IPS-NIHi11 (cell line): Measurements from ENCODE around the gene RUVBL1.
"Not testable (repeated sequence)": the region's sequence is repeated elsewhere in the genome, so short reads cannot be mapped to it uniquely, and the experiment has no call there.

Experiments used
- DNase-seq: peaks from one replicate; pipeline ENCODE4 v3.0.0; 2012; ENCODE audit warnings: mixed read lengths, low spot score

Gene RUVBL1

DNA sequence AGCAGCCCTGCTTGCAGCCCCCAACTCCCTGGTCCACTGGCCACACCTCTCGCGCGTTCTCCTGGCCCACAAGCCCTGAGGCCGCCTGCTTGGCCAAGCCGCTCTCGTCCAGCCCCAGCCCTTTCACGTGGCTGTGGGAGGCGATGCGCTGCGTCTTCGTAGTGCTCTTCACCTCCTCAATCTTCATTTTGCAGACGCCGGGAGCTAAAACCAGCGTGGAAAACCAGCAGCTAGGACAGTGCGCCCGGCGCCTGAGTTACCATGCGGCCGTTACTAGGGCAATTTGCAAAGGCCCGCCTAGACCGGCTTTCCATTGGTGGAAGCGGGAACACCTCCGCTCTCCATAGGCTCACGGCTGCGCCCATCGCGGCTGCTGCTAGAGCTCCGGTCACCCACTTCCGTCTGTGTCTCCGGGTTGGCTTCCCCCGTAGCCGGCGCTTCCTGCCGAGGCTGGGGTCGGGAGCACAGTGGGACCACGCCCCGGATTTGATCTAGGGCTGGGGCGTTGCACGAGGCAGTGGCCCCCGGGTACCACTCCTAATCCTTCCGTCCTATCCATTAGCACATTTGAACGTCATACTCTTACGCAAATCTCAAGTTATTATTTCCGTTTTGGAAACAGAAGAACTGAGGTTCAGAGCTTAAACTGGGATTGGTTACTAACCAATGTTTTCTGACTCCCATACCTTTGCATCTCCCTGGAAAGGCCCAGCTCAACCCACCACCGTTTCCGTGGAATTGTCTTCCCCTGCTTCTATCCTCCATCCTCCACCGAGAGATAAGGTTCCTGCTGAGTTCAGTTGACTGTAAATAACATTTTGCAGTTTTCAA, at the start of gene RUVBL1:
Gene RUVBL1 (minus strand): TSS at position 275 of the 831 bp plus-strand sequence. CDS start 88 bp downstream, at position 187.
- peak; percentile 99 for DNase-seq

DNA sequence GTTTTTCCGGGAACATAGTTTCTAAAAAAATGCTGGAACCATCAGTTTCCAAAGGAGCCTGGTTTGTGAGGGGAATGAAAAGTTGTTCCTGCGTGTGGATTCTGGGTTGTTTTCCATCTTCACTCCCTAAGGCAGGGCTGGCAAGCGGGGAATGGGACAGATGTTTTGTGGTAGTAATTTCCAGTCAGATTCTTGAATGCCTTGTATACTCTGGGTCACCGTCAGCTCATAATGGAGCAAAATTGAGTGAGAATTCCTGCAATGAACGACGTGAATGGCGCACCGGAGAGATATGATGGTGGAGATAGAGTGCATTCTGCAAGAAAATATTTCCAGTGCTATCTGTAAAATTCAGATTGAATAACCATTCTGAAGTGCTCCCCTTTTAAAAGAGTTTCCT, 49.6 kb upstream of the RUVBL1 start:
- DNase-seq, result no peak

DNA sequence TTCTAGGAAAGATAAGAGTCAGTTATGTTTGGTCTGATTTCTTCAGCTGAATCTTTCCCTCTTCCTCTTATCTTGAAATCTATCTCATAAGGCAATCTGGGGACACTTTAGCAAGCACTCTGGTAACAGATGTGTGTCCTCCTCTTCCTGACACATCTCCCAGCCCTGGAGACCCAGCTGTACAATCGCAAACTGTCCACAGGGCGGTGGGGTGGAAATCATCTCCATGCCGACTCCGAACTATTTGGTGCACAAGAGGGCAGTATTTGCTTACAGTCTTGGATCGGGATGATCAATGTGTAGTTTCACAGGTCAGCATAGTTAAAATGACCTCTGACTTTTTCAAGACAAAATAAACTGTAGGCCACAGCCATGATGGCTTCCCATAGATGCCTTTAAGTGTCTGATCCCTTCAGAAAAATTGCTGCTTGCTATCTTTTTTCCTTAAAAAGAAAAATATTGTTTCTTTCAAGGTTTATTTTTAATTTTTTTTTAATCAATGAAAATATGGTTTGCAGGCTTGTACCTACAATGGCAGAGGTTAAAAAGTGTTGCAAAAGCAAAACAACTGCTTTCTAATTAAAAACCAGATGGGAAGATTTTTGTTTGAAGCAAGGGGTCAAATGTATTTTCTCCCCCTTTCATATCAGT, 47.4 kb upstream of the RUVBL1 start:
- DNase-seq, result peak; percentile 52

DNA sequence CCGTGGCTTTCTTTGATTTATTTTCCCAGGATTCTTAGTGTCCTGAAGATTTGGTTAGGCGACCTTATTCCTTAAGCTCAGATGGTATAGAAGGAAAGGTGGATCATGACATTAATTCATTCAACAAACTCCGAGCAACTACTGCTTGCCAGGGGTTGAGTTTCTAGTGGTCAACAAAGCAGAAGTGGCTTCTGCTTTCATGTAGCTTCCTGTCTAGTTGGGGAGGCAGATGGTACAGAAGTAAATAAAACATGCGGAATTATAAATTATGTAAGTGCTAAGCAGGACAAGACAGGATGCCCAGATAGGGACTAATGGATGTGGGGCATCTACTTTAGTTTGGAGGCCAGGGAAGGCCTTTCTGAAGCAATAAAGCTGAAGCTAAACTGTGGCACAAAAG, 45.2 kb upstream of the RUVBL1 start:
- DNase-seq, result no peak

- DNase-seq, result no peak
Measured at GRCh38 chr3:128167973-128168674, 44.5 kb upstream of the RUVBL1 start.

GRCh38 chr3:128167646-128167972, 44.0 kb upstream of the RUVBL1 start:
- DNase-seq, result no peak

DNA sequence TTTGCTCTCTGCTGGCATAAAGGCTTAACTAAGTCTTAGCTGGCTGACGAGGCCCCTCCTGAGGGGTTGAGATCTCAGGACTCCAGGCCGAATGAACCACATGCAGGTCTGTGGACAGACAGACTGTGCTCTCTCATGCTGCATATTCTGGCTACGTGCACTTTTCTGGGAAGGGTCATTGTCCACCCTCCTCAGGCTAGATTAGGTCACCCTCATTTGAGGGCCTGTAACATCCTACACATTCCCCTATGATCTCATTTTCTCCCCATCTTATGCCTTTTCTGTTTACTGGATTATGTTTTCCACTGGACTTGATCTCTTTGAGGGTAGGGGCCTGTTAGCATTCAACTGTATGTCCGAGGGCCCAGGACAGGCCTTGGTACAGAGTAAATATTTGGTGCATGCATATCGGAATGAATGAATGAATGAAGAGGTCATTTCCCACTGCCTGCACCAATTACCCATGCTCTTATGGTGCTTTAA, 43.4 kb upstream of the RUVBL1 start:
- DNase-seq, result no peak

GRCh38 chr3:128163432-128163831, 39.8 kb upstream of the RUVBL1 start:
- DNase-seq, result no peak

GRCh38 chr3:128160661-128161060, 37.0 kb upstream of the RUVBL1 start:
- DNase-seq, result no peak

DNA sequence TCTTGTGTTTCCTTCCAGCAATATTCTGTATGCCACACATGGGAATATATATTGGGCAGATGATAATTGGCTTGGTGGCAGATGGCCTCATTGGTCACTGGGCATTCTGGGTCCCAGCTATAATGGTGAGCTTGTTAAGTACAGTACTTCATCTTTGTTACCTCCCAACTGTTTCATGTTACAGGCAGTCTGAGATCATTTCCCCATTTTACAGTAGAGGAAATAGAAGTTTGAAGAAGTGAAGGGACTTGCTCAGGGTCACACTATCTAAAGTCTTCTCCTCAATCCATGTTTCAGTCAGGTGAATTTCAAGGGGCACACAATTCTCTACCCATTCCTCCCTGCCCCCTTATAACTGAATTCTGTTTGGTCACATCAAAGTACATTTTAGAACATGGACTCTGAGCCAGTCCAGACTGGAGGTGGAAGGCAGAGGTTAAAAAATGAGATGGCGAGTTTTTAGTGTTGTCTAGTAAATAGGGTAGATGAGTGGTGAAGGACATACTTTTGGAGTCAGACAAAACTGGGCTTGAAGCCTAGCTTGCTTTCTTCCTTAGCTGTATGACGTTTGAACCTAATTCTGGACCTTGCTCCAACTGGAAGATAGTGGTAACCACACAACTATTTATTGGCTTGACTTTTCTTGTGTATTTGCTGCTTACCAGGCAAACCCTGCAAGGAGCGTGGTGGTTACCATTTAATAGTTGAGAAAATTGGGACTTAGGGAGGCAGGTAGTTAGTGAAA, 32.2 kb upstream of the RUVBL1 start:
- no peak for DNase-seq

DNA sequence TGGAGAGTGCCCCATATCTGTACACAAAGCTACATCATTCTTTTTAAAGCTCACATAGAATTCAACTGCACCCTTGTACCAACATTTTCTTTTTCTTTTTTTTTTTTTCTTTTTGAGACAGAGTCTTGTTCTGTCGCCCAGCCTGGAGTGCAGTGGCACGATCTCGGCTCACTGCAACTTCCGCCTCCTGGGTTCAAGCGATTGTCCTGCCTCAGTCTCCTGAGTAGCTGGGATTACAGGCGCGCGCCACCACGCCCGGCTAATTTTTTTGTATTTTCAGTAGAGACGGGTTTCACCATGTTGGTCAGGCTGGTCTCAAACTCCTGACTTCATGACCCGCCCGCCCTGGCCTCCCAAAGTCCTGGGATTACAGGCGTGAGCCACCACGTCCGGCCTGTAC, 30.7 kb upstream of the RUVBL1 start:
- not testable (repeated sequence) for DNase-seq

GRCh38 chr3:128153156-128154041, 29.8 kb upstream of the RUVBL1 start, which contains the start of gene EEFSEC:
Gene EEFSEC (plus strand): TSS chr3:128153481. CDS start chr3:128153508, 27 bp downstream.
- peak; percentile 87 for DNase-seq

- DNase-seq, result no peak
Measured at GRCh38 chr3:128152419-128153155, 29.0 kb upstream of the RUVBL1 start.

- no peak for DNase-seq
Measured at GRCh38 chr3:128151758-128152274, 28.2 kb upstream of the RUVBL1 start.

- no peak for DNase-seq
Measured at GRCh38 chr3:128149650-128150049, 26.0 kb upstream of the RUVBL1 start.

DNA sequence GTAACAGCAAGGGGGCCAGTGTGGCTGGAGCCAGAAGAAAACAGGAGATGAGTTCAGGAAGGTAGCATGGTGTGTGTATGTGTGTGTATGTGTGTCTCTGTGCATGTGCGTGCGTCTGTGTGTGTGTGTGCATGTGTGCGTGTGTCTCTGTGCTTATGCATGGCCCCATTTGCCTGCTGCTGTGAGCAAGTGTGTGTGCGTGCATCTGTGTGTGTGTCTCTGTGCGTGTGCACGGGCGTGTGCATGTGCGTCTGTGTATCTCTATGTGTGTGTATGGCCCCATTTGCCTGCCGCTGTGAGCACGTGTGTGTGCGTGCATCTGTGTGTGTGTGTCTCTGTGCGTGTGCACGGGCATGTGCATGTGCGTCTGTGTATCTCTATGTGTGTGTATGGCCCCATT, 22.6 kb upstream of the RUVBL1 start:
- no peak for DNase-seq

GRCh38 chr3:128145279-128145678, 21.7 kb upstream of the RUVBL1 start:
- DNase-seq, result no peak

DNA sequence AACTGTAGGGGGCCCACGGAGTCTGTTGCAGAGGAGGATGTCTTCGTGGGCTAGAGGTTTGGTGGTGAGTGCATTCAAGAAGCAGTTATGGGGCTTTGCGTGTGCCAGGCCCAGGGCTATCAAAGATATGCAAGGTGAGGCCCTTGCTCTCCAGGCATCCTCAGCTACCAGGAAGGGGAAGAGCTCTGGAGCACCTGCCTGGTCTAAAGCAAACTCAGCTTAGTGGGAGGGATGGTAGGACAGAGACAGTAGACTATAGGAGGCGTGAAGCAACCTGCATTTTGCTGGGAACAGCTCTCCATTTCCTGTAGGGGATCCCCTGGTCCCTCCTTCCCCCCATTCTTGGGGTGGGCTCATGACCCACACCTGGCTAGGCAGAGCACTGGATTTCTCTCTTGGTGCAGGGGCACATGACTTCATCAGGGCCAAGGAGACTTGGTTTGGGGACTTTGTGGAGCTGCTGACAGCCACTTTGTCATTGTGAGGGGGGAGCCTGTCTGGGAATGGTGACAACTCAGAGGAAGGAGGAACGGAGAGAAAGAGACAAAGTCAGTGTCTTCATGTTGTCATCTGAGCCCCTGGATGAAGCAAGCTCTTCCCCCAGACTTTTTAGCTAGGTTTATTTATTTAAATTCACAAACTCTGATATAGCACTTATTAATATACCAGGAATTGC, 21.0 kb upstream of the RUVBL1 start:
- DNase-seq, result no peak

DNA sequence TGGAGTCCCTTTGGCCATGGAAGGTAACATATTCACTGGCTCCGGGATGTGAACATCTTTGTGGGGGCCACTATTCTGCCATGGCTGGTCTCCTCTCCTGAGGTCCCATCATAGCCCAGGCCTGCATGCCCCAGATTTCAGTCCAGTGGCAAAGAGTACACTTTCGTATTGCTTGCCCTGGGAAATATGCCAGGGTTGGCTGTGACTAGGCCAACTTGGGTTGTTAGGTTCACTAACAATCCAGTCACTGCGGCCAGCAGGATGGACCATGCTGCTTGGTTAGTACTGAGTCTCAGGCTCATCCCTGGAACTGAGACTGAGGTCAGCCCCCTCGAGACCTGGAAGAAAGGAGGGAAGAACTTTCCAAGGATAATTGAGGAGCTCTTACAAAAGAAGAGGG, 19.9 kb upstream of the RUVBL1 start:
- no peak for DNase-seq
